Sigmoid colon (tissue), 7 donors: ENCODE measurements around the gene KLHL13. TPM values are rescaled to one million over a fixed set of nuclear protein-coding genes. Genes with fewer than 3 reads are reported as not detected.

ENCODE experiments used
- DNase-seq: peaks from one replicate; pipeline ENCODE4 v3.0.0-alpha.2; 2019
- H3K27ac ChIP-seq, 4 donors: fragments of 200-600 bp; sonication (generic); one replicate each; pipeline ENCODE4 v1.5.1; 2016 to 2019; ENCODE audit warnings: mild to moderate bottlenecking in 1 of 4
- H3K27me3 ChIP-seq, 3 donors: fragments of 200-600 bp; sonication (generic); one replicate each; pipeline ENCODE4 v1.5.1; 2019; ENCODE audit warnings: mild to moderate bottlenecking in 1 of 3
- H3K36me3 ChIP-seq, 4 donors: fragments of 200-600 bp; sonication (generic); one replicate each; pipeline ENCODE4 v1.5.1; 2016 to 2019
- H3K4me1 ChIP-seq, 4 donors: fragments of 200-600 bp; sonication (generic); one replicate each; pipeline ENCODE4 v1.5.1; 2017 to 2019
- H3K4me3 ChIP-seq, 4 donors: fragments of 200-600 bp; sonication (generic); one replicate each; pipeline ENCODE4 v1.5.1; 2017 to 2019; ENCODE audit warnings: mild to moderate bottlenecking in 2 of 4, moderate library complexity in 1 of 4
- H3K9me3 ChIP-seq, 4 donors: fragments of 200-600 bp in 3 of 4; sonication (generic) in 3 of 4; one replicate each; pipeline versions ENCODE4 v1.5.1 to v1.6.1; 2013 to 2019
- CTCF ChIP-seq, 4 experiments: fragments of 450-650 bp in 3 of 4; fragments of 200-600 bp in 1 of 4; IDR thresholded peaks; one replicate each; pipeline ENCODE4 v1.5.1; 2016 to 2019; ENCODE audit warnings: antibody characterized with exemption in 4 of 4, mild to moderate bottlenecking in 3 of 4, moderate library complexity in 2 of 4
- EP300 ChIP-seq, 4 donors: sonication (generic); formaldehyde crosslinking; IDR thresholded peaks; one replicate each; pipeline ENCODE4 v1.6.1; 2017; ENCODE audit warnings: antibody characterized with exemption in 4 of 4
- POLR2A ChIP-seq, 2 donors: fragments of 450-650 bp; IDR thresholded peaks; one replicate each; pipeline ENCODE4 v1.6.1; 2016; ENCODE audit warnings: antibody characterized with exemption in 2 of 2, mild to moderate bottlenecking in 2 of 2, moderate library complexity in 2 of 2
- POLR2AphosphoS5 ChIP-seq, 4 donors: sonication (generic); formaldehyde crosslinking; IDR thresholded peaks; one replicate each; pipeline ENCODE4 v1.6.1; 2017; ENCODE audit warnings: antibody characterized with exemption in 4 of 4
- WGBS, 2 donors: extraction: QIAGEN DNeasy Blood & Tissue Kit; methylation state at CpG; one replicate each; pipeline ENCODE4 v1.1.7; 2013; 5-methylcytosine and 5-hydroxymethylcytosine counted together
- intact Hi-C: fragments of 100-400 bp; cut with DNase I; formaldehyde crosslinking; loops from one replicate; pipeline ENCODE4 v1.15.1; 2023
- polyA plus RNA-seq, 3 donors: library from polyadenylated mRNA; stranded (reverse); fragments of 200-250 nt; gene quantifications; one replicate each; pipeline ENCODE4 v1.2.3, GENCODE V29; 2013
- small RNA-seq, 3 donors: library from RNA; depleted of rRNA; stranded (forward); fragments of <200 nt; gene quantifications; one replicate each; pipeline ENCODE3, GENCODE V24; 2016
- total RNA-seq, 4 donors: library from RNA; depleted of rRNA; stranded (reverse); fragments of >200 nt; gene quantifications; one replicate each; pipeline ENCODE4 v1.1.0, GENCODE V29; 2016
- donor health status: healthy with polysubstance abuse.
- donor health status: Bipolar disorder and iron deficiency.
- donor health status: healthy.

KLHL13 gene
- total and polyA plus RNA-seq, 7 donors, result 1.2 to 12.9 (median 8.9) TPM

- TF ChIP-seq CTCF (IDR thresholded peaks at IDR 0.05), result no peak
- no peak for TF ChIP-seq POLR2AphosphoS5 (IDR thresholded peaks at IDR 0.05)
- no peak for TF ChIP-seq EP300 (IDR thresholded peaks at IDR 0.05)
- TF ChIP-seq POLR2A (IDR thresholded peaks at IDR 0.05), result no peak
- no peak overlapping the region for H3K4me3 ChIP-seq
- intact Hi-C loops, result no loop called here
- 96 to 98% methylated on average over 2 of the region's 2 CpGs for WGBS, 2 donors
- no peak overlapping the region for H3K27ac ChIP-seq
- no peaks in the 10 kb centered on the region for H3K4me1 ChIP-seq
- DNase-seq, result no peak
- no peaks in the 10 kb centered on the region for H3K36me3 ChIP-seq
- no peaks in the 10 kb centered on the region for H3K9me3 ChIP-seq
- no peaks in the 10 kb centered on the region for H3K27me3 ChIP-seq
These were observed 265.6 kb downstream of the KLHL13 start for GRCh38 chrX:117851025-117851424.

Small RNA genes lying within 50 kb of the gene (small RNA-seq; reads per million reads assigned to genes)
- gene RF00019, result 0 reads per million in 3 donors
- 0 reads per million in 3 donors for gene TUBB4BP3

Other genes with a start within 250 kb of the KLHL13 start
- 10 to 100 TPM; 17.0 to 23.2 (median 20.2) TPM for gene WDR44, start 229.3 kb upstream of the KLHL13 start, total RNA-seq
- 1 to 10 TPM; 3.0 to 7.2 (median 3.5) TPM for gene WDR44, start 229.3 kb upstream of the KLHL13 start, polyA plus RNA-seq